AG09309 (cell line): ENCODE data around the gene PTCH1.

Experiments
- DNase-seq: peaks from one replicate; pipeline ENCODE4 v3.0.0-alpha.2; 2010; ENCODE audit warnings: low read depth
- H3K4me3 ChIP-seq: 2 replicates; pipeline ENCODE4 v1.5.1; 2011; ENCODE audit warnings: mild to moderate bottlenecking, low read depth, low read length, moderate library complexity; ENCODE audit not compliant: control insufficient read depth
- CTCF ChIP-seq: IDR thresholded peaks from 2 replicates; pipeline ENCODE4 v1.5.1; 2011; ENCODE audit warnings: mild to moderate bottlenecking, low read depth, low read length, inconsistent platforms; ENCODE audit not compliant: insufficient read depth, control insufficient read depth; ENCODE audit errors: missing control alignments

Gene PTCH1

GRCh38 chr9:95513711-95514110 lies 3.1 kb downstream of the PTCH1 start:
- DNase-seq = no peak
- H3K4me3 ChIP-seq = no peak overlapping the region
- no peak for TF ChIP-seq CTCF

GRCh38 chr9:95512709-95513095 lies 4.1 kb downstream of the PTCH1 start:
- no peak for DNase-seq
- no peak overlapping the region for H3K4me3 ChIP-seq

GRCh38 chr9:95511952-95512708 lies 4.6 kb downstream of the PTCH1 start:
- no peak for TF ChIP-seq CTCF
- DNase-seq = no peak
- H3K4me3 ChIP-seq = peak overlapping the region; percentile 100

More at GRCh38 chr9:95512709-95513095, 4.1 kb downstream of the PTCH1 start:
- TF ChIP-seq CTCF = no peak

- no peak for DNase-seq
- H3K4me3 ChIP-seq = peak overlapping the region; percentile 100
Measured at GRCh38 chr9:95511616-95511931, 5.2 kb downstream of the PTCH1 start.

GRCh38 chr9:95510709-95511615 lies 5.8 kb downstream of the PTCH1 start:
- H3K4me3 ChIP-seq = peak overlapping the region; percentile 100
- TF ChIP-seq CTCF = no peak
- DNase-seq = peak; percentile 83

More at GRCh38 chr9:95511616-95511931, 5.2 kb downstream of the PTCH1 start:
- no peak for TF ChIP-seq CTCF

GRCh38 chr9:95509851-95510708 lies 6.7 kb downstream of the PTCH1 start:
- no peak for DNase-seq
- no peak for TF ChIP-seq CTCF
- H3K4me3 ChIP-seq = peak overlapping the region; percentile 83
